IMR-90 (cell line): ENCODE data around the gene KCNQ2. TPM values are rescaled to one million over a fixed set of nuclear protein-coding genes. Genes with fewer than 3 reads are reported as not detected.
A peak's percentile ranks its signal among the peaks of the same experiment; 100 is the strongest.
"Not testable (repeated sequence)": the region's sequence is repeated elsewhere in the genome, so short reads cannot be mapped to it uniquely, and the experiment has no call there.

ENCODE experiments used
- ATAC-seq: fragments of 200-7000 bp; cut with Tn5 transposase; 2 replicates; pipeline ENCODE4 v1.9.1; 2020; ENCODE audit warnings: low read depth, mild to moderate bottlenecking, moderate library complexity
- BruUV-seq: library from RNA; stranded (reverse); fragments of 400-500 nt; replicated peaks from 2 replicates; lab custom pipeline; 2021; lab: Mats Ljungman, UMichigan
- CTCF ChIA-PET: fragments of 300-600 bp; formaldehyde crosslinking; extraction: SDS; loops from one replicate; lab custom pipeline; 2021; ENCODE audit warnings: antibody characterized with exemption; lab: Yijun Ruan, JAX
- POLR2A ChIA-PET: fragments of 300-600 bp; sonication (Branson Sonifier 250); formaldehyde crosslinking; loops from one replicate; lab custom pipeline; 2022; ENCODE audit warnings: antibody characterized with exemption; ENCODE audit not compliant: unreplicated experiment; lab: Charles Lee
- DNase-seq: peaks from one replicate; pipeline ENCODE4 v3.0.0; 2013
- H2AFZ ChIP-seq: replicated peaks from 2 replicates; pipeline ENCODE3; 2013; ENCODE audit warnings: low read length, mild to moderate bottlenecking; ENCODE audit not compliant: poor library complexity
- H2AK5ac ChIP-seq: 2 replicates; pipeline ENCODE4 v1.6.1; 2013; ENCODE audit warnings: low read depth, low read length, inconsistent platforms
- H2AK9ac ChIP-seq: replicated peaks from 2 replicates; pipeline ENCODE3; 2013; ENCODE audit warnings: mild to moderate bottlenecking, low read depth, low read length, moderate library complexity; ENCODE audit not compliant: poor library complexity
- H2BK120ac ChIP-seq: 2 replicates; pipeline ENCODE4 v1.6.1; 2013; ENCODE audit warnings: low read depth, low read length, inconsistent platforms
- H2BK15ac ChIP-seq: 3 replicates; pipeline ENCODE4 v1.6.1; 2013; ENCODE audit warnings: low read depth, low read length, inconsistent platforms
- H2BK20ac ChIP-seq: 2 replicates; pipeline ENCODE4 v1.6.1; 2013; ENCODE audit warnings: low read depth, mild to moderate bottlenecking, inconsistent platforms, low read length, moderate library complexity
- H2BK5ac ChIP-seq: 2 replicates; pipeline ENCODE4 v1.6.1; 2013; ENCODE audit warnings: mild to moderate bottlenecking, low read depth, low read length, inconsistent platforms; ENCODE audit not compliant: poor library complexity, severe bottlenecking
- H3K14ac ChIP-seq: replicated peaks from 2 replicates; pipeline ENCODE4 v1.6.1; 2013; ENCODE audit warnings: low read depth, low read length, inconsistent platforms
- H3K18ac ChIP-seq: 2 replicates; pipeline ENCODE4 v1.6.1; 2013; ENCODE audit warnings: low read depth, low read length, control low read depth
- H3K23ac ChIP-seq: 2 replicates; pipeline ENCODE4 v1.6.1; 2013; ENCODE audit warnings: low read depth, low read length, inconsistent platforms
- H3K27ac ChIP-seq: 2 replicates; pipeline ENCODE4 v1.5.1; 2013; ENCODE audit warnings: mild to moderate bottlenecking, control low read depth, low read length; ENCODE audit not compliant: insufficient read depth
- H3K27me3 ChIP-seq: 2 replicates; pipeline ENCODE4 v1.6.1; 2013; ENCODE audit warnings: low read length; ENCODE audit not compliant: control insufficient read depth, insufficient read depth
- H3K36me3 ChIP-seq: 2 replicates; pipeline ENCODE4 v1.6.1; 2013; ENCODE audit warnings: low read length, mixed read lengths; ENCODE audit not compliant: control insufficient read depth, insufficient read depth
- H3K4ac ChIP-seq: 2 replicates; pipeline ENCODE4 v1.6.1; 2013; ENCODE audit warnings: low read depth, low read length, inconsistent platforms
- H3K4me1 ChIP-seq: 2 replicates; pipeline ENCODE4 v1.6.1; 2013; ENCODE audit warnings: low read length, mixed read lengths; ENCODE audit not compliant: control insufficient read depth, insufficient read depth
- H3K4me2 ChIP-seq: 2 replicates; pipeline ENCODE4 v1.6.1; 2013; ENCODE audit warnings: low read depth, mild to moderate bottlenecking, control low read depth, low read length, moderate library complexity
- H3K4me3 ChIP-seq: 2 replicates; pipeline ENCODE4 v1.5.1; 2013; ENCODE audit warnings: low read depth, mild to moderate bottlenecking, control low read depth, low read length, moderate library complexity; ENCODE audit not compliant: insufficient read depth
- H3K56ac ChIP-seq: 2 replicates; pipeline ENCODE4 v1.6.1; 2013; ENCODE audit warnings: low read length, inconsistent platforms; ENCODE audit not compliant: insufficient read depth; ENCODE audit errors: extremely low read depth
- H3K79me1 ChIP-seq, 2 experiments: 2 replicates each; pipeline ENCODE4 v1.6.1; 2013; ENCODE audit warnings: low read length in 2 of 2, inconsistent platforms in 1 of 2, low read depth in 1 of 2
- H3K9ac ChIP-seq: 2 replicates; pipeline ENCODE4 v1.6.1; 2013; ENCODE audit warnings: low read depth, low read length, control low read depth
- H3K9me1 ChIP-seq: 2 replicates; pipeline ENCODE4 v1.6.1; 2013; ENCODE audit warnings: low read length, inconsistent platforms; ENCODE audit not compliant: insufficient read depth
- H3K9me3 ChIP-seq: 2 replicates; pipeline ENCODE4 v1.6.1; 2013; ENCODE audit warnings: low read length; ENCODE audit not compliant: control insufficient read depth, insufficient read depth
- H4K20me1 ChIP-seq: 2 replicates; pipeline ENCODE4 v1.6.1; 2013; ENCODE audit warnings: low read length, inconsistent platforms; ENCODE audit not compliant: insufficient read depth
- H4K5ac ChIP-seq: 2 replicates; pipeline ENCODE4 v1.6.1; 2013; ENCODE audit warnings: mild to moderate bottlenecking, low read depth, low read length, control low read depth
- H4K8ac ChIP-seq, 2 experiments: 2 replicates each; pipeline ENCODE4 v1.6.1; 2013; ENCODE audit warnings: low read depth in 2 of 2, low read length in 2 of 2, control low read depth in 1 of 2, inconsistent platforms in 1 of 2
- H4K91ac ChIP-seq: 2 replicates; pipeline ENCODE4 v1.6.1; 2013; ENCODE audit warnings: low read depth, low read length, inconsistent platforms; ENCODE audit not compliant: insufficient read depth
- MAFK ChIP-seq: IDR thresholded peaks from 2 replicates; pipeline ENCODE4 v1.6.1; 2012; ENCODE audit warnings: low read depth, low read length, improper control_type of control experiment
- USF2 ChIP-seq: fragments of 150-350 bp; IDR thresholded peaks from 2 replicates; pipeline ENCODE4 v1.6.1; 2017; ENCODE audit warnings: mild to moderate bottlenecking, antibody characterized with exemption, low read length, low read depth
- WGBS, 2 experiments: methylation state at CpG; one replicate each; pipeline versions ENCODE4 v1.1.5 to v1.1.7; 2013; ENCODE audit warnings: missing lambda C conversion rate in 2 of 2; ENCODE audit not compliant: insufficient read length in 1 of 2; ENCODE audit errors: extremely low coverage in 2 of 2; 5-methylcytosine and 5-hydroxymethylcytosine counted together
- dilution Hi-C: fragments of 300-500 bp; cut with HindIII; formaldehyde crosslinking; loops from one replicate; pipeline ENCODE4 v1.14.3; 2018; ENCODE audit warnings: low sequenced_read_pairs; ENCODE audit not compliant: unreplicated experiment
- in situ Hi-C: fragments of 300-500 bp; cut with MboI; formaldehyde crosslinking; loops from 3 replicates; pipeline ENCODE4 v1.14.3; 2019; ENCODE audit warnings: low sequenced_read_pairs, inconsistent platforms, mixed read lengths
- intact Hi-C: fragments of 100-400 bp; cut with micrococcal nuclease; formaldehyde crosslinking; loops from 2 replicates; pipeline ENCODE4 v1.10.0; 2022
- polyA plus RNA-seq, 3 experiments: library from polyadenylated mRNA; depleted of rRNA; stranded (reverse); fragments of >200 nt; gene quantifications; 2 replicates each; pipeline ENCODE4 v1.2.3, GENCODE V29; 2012; ENCODE audit warnings: low replicate concordance in 1 of 3
- total RNA-seq: library from RNA; depleted of rRNA; stranded (reverse); fragments of >200 nt; gene quantifications from 2 replicates; pipeline ENCODE4 v1.2.3, GENCODE V29; 2012

The KCNQ2 gene
- total and polyA plus RNA-seq, 2 of the 4 experiments (the other 2 are of a cell fraction) = 0.02 TPM; not detected in 1

DNA sequence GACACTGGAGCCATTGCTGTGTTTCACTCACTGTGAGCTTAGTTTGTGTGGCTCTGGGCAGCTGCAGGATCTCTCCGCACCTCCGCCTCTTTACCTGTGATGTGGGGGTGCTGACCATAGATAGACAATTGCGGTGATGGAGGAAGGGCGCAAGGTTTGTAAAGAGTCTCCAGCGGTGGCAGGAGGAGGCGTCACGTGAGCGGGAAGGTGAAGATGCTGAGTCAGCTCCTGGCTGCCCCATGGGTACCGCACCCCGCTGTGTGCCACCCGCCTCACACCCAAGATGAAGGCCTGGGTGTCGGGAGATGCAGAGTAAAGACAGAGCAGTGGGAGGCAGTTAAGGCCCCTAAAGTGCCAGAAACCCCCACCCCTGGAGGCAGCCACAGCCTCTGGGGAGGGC is 9.0 kb upstream of the KCNQ2 start:
- no peak overlapping the region for H4K5ac ChIP-seq
- no TSS peak for BruUV-seq
- no peak overlapping the region for H3K23ac ChIP-seq
- no peak overlapping the region for H2BK5ac ChIP-seq
- CTCF ChIA-PET = interaction anchor here (1.4 kb wide), 1 partner anchor 15 kb away, joined by 5 read pairs; no protein-coding TSS in a partner anchor
- no peak for ATAC-seq
- no peak overlapping the region for H3K56ac ChIP-seq
- H3K27me3 ChIP-seq = peaks cover 50% of the 10 kb centered on the region
- H2BK15ac ChIP-seq = no peak overlapping the region
- H2BK20ac ChIP-seq = no peak overlapping the region
- 68% methylated on average over 5 of the region's 12 CpGs; no CpG with 5 or more reads in 1 of the 2 experiments for WGBS, 2 experiments
- H3K27ac ChIP-seq = no peak overlapping the region
- H3K9me3 ChIP-seq = no peaks in the 10 kb centered on the region
- H4K20me1 ChIP-seq = no peaks in the 10 kb centered on the region; the same call in 1 of the 2 replicates
- H3K9me1 ChIP-seq = no peaks in the 10 kb centered on the region
- no peak overlapping the region for H2AFZ ChIP-seq
- dilution Hi-C loops = no loop called here
- in situ Hi-C loops = no loop called here
- H3K9ac ChIP-seq = no peak overlapping the region
- H3K18ac ChIP-seq = no peak overlapping the region
- no peak overlapping the region for H3K4me2 ChIP-seq
- no peak overlapping the region for H4K8ac ChIP-seq
- H3K4me3 ChIP-seq = no peak overlapping the region
- H2AK9ac ChIP-seq = no peak overlapping the region
- DNase-seq = no peak
- no peak overlapping the region for H3K4ac ChIP-seq
- H2AK5ac ChIP-seq = no peak overlapping the region
- TF ChIP-seq USF2 (no peak), MAFK (peak; percentile 74)
- H2BK120ac ChIP-seq = no peak overlapping the region
- no peak overlapping the region for H4K91ac ChIP-seq
- POLR2A ChIA-PET = no interaction called here
- no peak overlapping the region for H3K14ac ChIP-seq
- no peaks in the 10 kb centered on the region for H3K4me1 ChIP-seq
- no peaks in the 10 kb centered on the region for H3K79me1 ChIP-seq
- intact Hi-C loops = no loop called here
- no peaks in the 10 kb centered on the region for H3K36me3 ChIP-seq

DNA sequence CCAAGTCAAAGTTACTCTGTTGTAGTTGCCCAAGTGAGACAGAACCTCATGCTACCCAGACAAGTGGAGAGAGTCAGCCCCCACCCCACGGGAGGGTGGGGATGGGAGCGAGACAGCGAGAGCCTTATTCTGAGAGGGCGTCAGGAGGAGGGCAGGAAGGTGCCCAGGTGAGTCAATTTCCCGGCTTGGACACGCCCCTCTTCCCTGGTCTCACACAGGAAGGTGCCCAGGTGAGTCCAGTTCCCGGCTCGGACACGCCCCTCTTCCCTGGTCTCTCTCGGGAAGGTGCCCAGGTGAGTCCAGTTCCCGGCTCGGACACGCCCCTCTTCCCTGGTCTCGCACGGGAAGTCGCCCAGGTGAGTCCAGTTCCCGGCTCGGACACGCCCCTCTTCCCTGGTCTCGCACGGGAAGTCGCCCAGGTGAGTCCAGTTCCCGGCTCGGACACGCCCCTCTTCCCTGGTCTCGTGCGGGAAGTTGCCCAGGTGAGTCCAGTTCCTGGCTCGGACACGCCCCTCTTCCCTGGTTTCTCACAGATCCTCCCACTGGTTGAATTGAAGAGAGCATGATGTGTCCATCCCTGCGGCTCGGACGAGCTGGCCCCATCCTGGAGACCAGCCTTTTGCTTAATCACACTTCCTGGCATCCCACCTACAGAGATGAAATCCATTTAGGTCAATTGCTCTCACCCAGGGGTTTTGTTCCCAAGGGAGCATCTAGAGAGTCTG is 7.4 kb upstream of the KCNQ2 start:
- H2BK5ac ChIP-seq, dilution Hi-C loops, H3K14ac ChIP-seq, H3K36me3 ChIP-seq, H3K18ac ChIP-seq, H4K5ac ChIP-seq, POLR2A ChIA-PET, H3K4me1 ChIP-seq, intact Hi-C loops, H2AK9ac ChIP-seq, H3K23ac ChIP-seq, in situ Hi-C loops, H2AFZ ChIP-seq, H2BK120ac ChIP-seq, H3K9ac ChIP-seq, H3K9me1 ChIP-seq, H3K79me1 ChIP-seq, BruUV-seq, CTCF ChIA-PET, H2BK20ac ChIP-seq, H3K4me3 ChIP-seq, DNase-seq, H3K56ac ChIP-seq, H3K4ac ChIP-seq, H2BK15ac ChIP-seq, H2AK5ac ChIP-seq, H3K9me3 ChIP-seq, ATAC-seq, H4K91ac ChIP-seq, H3K4me2 ChIP-seq, H4K20me1 ChIP-seq, H4K8ac ChIP-seq, H3K27ac ChIP-seq: not testable (repeated sequence)
- H3K27me3 ChIP-seq = peaks cover 60% of the 10 kb centered on the region
- 63% methylated on average over 11 of the region's 32 CpGs; no CpG with 5 or more reads in 1 of the 2 experiments for WGBS, 2 experiments
